GM19035 (cell line): ENCODE measurements around the gene GPD1.
"Not testable (repeated sequence)": the region's sequence is repeated elsewhere in the genome, so short reads cannot be mapped to it uniquely, and the experiment has no call there.

ENCODE experiments used
- ATAC-seq: cut with Tn5 transposase; IDR thresholded peaks from one replicate; pipeline ENCODE4 v1.9.1; 2021; ENCODE audit not compliant: unreplicated experiment

Gene GPD1

GRCh38 chr12:50073206-50073605 lies 30.6 kb upstream of the GPD1 start:
- ATAC-seq: no peak

- ATAC-seq: no peak
Measured at GRCh38 chr12:50073712-50074111, 30.1 kb upstream of the GPD1 start.

- peak; percentile 83 for ATAC-seq
Measured at GRCh38 chr12:50074936-50075807, 28.6 kb upstream of the GPD1 start.

GRCh38 chr12:50075808-50076170 lies 28.0 kb upstream of the GPD1 start:
- ATAC-seq: no peak

- no peak for ATAC-seq
Measured at GRCh38 chr12:50077099-50077498, 26.7 kb upstream of the GPD1 start.

GRCh38 chr12:50078281-50078680 lies 25.5 kb upstream of the GPD1 start:
- ATAC-seq: no peak

GRCh38 chr12:50079771-50080170 lies 24.0 kb upstream of the GPD1 start:
- no peak for ATAC-seq

- ATAC-seq: no peak
Measured at GRCh38 chr12:50081096-50081808, 22.6 kb upstream of the GPD1 start.

- ATAC-seq: no peak
Measured at GRCh38 chr12:50082644-50083043, 21.2 kb upstream of the GPD1 start.

GRCh38 chr12:50083301-50083700 lies 20.5 kb upstream of the GPD1 start:
- ATAC-seq: no peak

GRCh38 chr12:50084409-50084774 lies 19.4 kb upstream of the GPD1 start:
- not testable (repeated sequence) for ATAC-seq

GRCh38 chr12:50084775-50085614 lies 18.8 kb upstream of the GPD1 start, which contains the start of gene SMARCD1:
TSS of gene SMARCD1 (plus strand) at chr12:50085342. CDS start at chr12:50085370, 28 bp downstream.
- ATAC-seq: peak; percentile 88

- ATAC-seq: no peak
Measured at GRCh38 chr12:50085615-50086072, 18.2 kb upstream of the GPD1 start.

- no peak for ATAC-seq
Measured at GRCh38 chr12:50086148-50086547, 17.7 kb upstream of the GPD1 start.

- ATAC-seq: no peak
Measured at GRCh38 chr12:50087151-50087550, 16.7 kb upstream of the GPD1 start.

- no peak for ATAC-seq
Measured at GRCh38 chr12:50087995-50088394, 15.8 kb upstream of the GPD1 start.

GRCh38 chr12:50088577-50089335 lies 15.1 kb upstream of the GPD1 start:
- ATAC-seq: no peak

- no peak for ATAC-seq
Measured at GRCh38 chr12:50089730-50090129, 14.1 kb upstream of the GPD1 start.

GRCh38 chr12:50090391-50090790 lies 13.4 kb upstream of the GPD1 start:
- ATAC-seq: no peak

GRCh38 chr12:50097952-50098351 lies 5.9 kb upstream of the GPD1 start:
- no peak for ATAC-seq
